ENCODE data around the gene TMEM94. TPM values are rescaled to one million over a fixed set of nuclear protein-coding genes. Genes with fewer than 3 reads are reported as not detected.

The TMEM94 gene
- total and polyA plus RNA-seq, 2 of the 13 experiments (the other 11 are each of a cell fraction or from before 2014, with no cell fraction given), result 32.6 to 134 TPM

DNA sequence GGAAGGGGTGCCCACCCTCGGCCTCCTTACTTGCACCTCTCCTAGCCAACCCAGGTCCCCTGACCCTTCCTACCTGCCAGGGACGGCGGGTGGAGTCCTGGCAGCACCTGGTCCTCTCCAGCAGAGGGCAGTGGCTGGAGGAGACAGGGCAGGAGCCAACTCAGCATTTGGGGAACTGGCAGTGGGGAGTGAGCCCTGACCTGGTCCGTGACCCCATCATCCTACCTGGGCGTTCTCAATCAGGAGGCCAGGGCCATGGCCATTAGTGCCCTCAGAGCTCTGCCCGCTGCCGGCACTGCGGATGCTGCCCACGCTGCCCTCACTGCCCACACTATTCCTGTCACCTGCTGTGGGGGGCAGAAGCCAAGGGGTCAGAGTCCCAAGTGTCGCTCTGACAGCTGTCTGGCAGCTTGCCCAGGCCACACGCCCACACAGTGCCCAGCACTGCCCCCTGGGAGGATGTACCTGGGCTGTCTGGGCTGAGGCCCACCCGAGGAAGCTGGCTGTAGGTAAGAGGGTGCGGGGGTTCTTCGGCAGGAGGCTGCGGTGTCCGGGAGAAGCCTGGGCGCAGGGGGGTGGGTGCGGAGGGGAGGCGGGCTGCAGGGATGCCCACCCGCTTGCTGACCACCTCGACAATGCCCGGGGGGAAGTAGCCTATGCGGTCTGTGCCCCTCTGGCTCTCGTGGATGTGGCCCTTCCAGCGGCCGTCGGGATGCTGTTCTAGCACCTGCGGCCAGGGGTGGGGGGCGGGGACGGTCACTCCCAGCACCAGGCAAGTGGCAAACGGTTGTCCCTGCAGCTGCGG, 48.1 kb downstream of the TMEM94 start (continued):
- TF ChIP-seq ZNF354B (CRISPR knock-in tag; IDR thresholded peaks at IDR 0.05) (no peak), ONECUT2 (CRISPR knock-in tag; IDR thresholded peaks at IDR 0.05) (no peak), ZNF589 (CRISPR knock-in tag; conservative IDR thresholded peaks at IDR 0.05) (no peak), NFE2 (CRISPR knock-in tag; IDR thresholded peaks at IDR 0.05) (no peak), ZNF7 (CRISPR knock-in tag; IDR thresholded peaks at IDR 0.05) (no peak), AGO2 (optimal IDR thresholded peaks at IDR 0.05; ENCODE audit: low read depth, low read length) (peak; percentile 64), ZBTB38 (CRISPR knock-in tag; IDR thresholded peaks at IDR 0.05) (peak; percentile 70), TBX2 (CRISPR knock-in tag; IDR thresholded peaks at IDR 0.05; ENCODE audit: borderline replicate concordance) (peak; percentile 30; the same call in 1 of the 2 replicates), ZNF367 (CRISPR knock-in tag; IDR thresholded peaks at IDR 0.05; ENCODE audit: borderline replicate concordance) (no peak), RXRB (CRISPR knock-in tag; IDR thresholded peaks at IDR 0.05; ENCODE audit: borderline replicate concordance) (peak; percentile 8; the same call in 1 of the 2 replicates), RBAK (CRISPR knock-in tag; IDR thresholded peaks at IDR 0.05) (no peak), MIER3 (CRISPR knock-in tag; IDR thresholded peaks at IDR 0.05; ENCODE audit: borderline replicate concordance) (no peak), ZNF430 (CRISPR knock-in tag; IDR thresholded peaks at IDR 0.05) (no peak), IRX3 (CRISPR knock-in tag; IDR thresholded peaks at IDR 0.05; ENCODE audit: borderline replicate concordance, low read depth) (no peak), ZNF263 (CRISPR knock-in tag; IDR thresholded peaks at IDR 0.05) (no peak), ZNF101 (CRISPR knock-in tag; IDR thresholded peaks at IDR 0.05; ENCODE audit: borderline replicate concordance, low read depth) (no peak)
- TF ChIP-seq, protein P1, sequence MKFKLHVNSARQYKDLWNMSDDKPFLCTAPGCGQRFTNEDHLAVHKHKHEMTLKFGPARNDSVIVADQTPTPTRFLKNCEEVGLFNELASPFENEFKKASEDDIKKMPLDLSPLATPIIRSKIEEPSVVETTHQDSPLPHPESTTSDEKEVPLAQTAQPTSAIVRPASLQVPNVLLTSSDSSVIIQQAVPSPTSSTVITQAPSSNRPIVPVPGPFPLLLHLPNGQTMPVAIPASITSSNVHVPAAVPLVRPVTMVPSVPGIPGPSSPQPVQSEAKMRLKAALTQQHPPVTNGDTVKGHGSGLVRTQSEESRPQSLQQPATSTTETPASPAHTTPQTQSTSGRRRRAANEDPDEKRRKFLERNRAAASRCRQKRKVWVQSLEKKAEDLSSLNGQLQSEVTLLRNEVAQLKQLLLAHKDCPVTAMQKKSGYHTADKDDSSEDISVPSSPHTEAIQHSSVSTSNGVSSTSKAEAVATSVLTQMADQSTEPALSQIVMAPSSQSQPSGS (CRISPR knock-in tag; IDR thresholded peaks at IDR 0.05), result no peak
- TF ChIP-seq, protein P2, sequence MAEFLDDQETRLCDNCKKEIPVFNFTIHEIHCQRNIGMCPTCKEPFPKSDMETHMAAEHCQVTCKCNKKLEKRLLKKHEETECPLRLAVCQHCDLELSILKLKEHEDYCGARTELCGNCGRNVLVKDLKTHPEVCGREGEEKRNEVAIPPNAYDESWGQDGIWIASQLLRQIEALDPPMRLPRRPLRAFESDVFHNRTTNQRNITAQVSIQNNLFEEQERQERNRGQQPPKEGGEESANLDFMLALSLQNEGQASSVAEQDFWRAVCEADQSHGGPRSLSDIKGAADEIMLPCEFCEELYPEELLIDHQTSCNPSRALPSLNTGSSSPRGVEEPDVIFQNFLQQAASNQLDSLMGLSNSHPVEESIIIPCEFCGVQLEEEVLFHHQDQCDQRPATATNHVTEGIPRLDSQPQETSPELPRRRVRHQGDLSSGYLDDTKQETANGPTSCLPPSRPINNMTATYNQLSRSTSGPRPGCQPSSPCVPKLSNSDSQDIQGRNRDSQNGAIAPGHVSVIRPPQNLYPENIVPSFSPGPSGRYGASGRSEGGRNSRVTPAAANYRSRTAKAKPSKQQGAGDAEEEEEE (CRISPR knock-in tag; IDR thresholded peaks at IDR 0.05; ENCODE audit: borderline replicate concordance), result no peak
- TF ChIP-seq, protein P3, sequence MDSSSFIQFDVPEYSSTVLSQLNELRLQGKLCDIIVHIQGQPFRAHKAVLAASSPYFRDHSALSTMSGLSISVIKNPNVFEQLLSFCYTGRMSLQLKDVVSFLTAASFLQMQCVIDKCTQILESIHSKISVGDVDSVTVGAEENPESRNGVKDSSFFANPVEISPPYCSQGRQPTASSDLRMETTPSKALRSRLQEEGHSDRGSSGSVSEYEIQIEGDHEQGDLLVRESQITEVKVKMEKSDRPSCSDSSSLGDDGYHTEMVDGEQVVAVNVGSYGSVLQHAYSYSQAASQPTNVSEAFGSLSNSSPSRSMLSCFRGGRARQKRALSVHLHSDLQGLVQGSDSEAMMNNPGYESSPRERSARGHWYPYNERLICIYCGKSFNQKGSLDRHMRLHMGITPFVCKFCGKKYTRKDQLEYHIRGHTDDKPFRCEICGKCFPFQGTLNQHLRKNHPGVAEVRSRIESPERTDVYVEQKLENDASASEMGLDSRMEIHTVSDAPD (CRISPR knock-in tag; IDR thresholded peaks at IDR 0.05), result no peak
- TF ChIP-seq, protein P4, sequence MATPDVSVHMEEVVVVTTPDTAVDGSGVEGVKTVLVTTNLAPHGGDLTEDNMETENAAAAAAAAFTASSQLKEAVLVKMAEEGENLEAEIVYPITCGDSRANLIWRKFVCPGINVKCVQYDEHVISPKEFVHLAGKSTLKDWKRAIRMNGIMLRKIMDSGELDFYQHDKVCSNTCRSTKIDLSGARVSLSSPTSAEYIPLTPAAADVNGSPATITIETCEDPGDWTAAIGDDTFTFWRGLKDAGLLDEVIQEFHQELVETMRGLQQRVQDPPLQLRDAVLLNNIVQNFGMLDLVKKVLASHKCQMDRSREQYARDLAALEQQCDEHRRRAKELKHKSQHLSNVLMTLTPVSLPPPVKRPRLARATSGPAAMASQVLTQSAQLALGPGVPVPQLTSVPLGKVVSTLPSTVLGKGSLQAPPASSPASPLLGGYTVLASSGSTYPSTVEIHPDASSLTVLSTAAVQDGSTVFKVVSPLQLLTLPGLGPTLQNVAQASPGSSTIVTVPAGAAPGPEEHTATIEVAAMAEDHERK (CRISPR knock-in tag; IDR thresholded peaks at IDR 0.05; ENCODE audit: low read depth), result no peak
- TF ChIP-seq, protein P5, sequence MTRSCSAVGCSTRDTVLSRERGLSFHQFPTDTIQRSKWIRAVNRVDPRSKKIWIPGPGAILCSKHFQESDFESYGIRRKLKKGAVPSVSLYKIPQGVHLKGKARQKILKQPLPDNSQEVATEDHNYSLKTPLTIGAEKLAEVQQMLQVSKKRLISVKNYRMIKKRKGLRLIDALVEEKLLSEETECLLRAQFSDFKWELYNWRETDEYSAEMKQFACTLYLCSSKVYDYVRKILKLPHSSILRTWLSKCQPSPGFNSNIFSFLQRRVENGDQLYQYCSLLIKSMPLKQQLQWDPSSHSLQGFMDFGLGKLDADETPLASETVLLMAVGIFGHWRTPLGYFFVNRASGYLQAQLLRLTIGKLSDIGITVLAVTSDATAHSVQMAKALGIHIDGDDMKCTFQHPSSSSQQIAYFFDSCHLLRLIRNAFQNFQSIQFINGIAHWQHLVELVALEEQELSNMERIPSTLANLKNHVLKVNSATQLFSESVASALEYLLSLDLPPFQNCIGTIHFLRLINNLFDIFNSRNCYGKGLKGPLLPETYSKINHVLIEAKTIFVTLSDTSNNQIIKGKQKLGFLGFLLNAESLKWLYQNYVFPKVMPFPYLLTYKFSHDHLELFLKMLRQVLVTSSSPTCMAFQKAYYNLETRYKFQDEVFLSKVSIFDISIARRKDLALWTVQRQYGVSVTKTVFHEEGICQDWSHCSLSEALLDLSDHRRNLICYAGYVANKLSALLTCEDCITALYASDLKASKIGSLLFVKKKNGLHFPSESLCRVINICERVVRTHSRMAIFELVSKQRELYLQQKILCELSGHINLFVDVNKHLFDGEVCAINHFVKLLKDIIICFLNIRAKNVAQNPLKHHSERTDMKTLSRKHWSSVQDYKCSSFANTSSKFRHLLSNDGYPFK (CRISPR knock-in tag; IDR thresholded peaks at IDR 0.05; ENCODE audit: borderline replicate concordance), result no peak

Data from HepG2 (cell line).